NCI-H82 treated with DMSO at 0.1 percent for 48 hours (cell line): Measurements from ENCODE around the gene SLC35D3.
"Not testable (repeated sequence)": the region's sequence is repeated elsewhere in the genome, so short reads cannot be mapped to it uniquely, and the experiment has no call there.

Experiments
- DNase-seq: peaks from one replicate; lab custom pipeline; 2025; ENCODE audit not compliant: unreplicated experiment; lab: John Stamatoyannopoulos, UW

The SLC35D3 gene

DNA sequence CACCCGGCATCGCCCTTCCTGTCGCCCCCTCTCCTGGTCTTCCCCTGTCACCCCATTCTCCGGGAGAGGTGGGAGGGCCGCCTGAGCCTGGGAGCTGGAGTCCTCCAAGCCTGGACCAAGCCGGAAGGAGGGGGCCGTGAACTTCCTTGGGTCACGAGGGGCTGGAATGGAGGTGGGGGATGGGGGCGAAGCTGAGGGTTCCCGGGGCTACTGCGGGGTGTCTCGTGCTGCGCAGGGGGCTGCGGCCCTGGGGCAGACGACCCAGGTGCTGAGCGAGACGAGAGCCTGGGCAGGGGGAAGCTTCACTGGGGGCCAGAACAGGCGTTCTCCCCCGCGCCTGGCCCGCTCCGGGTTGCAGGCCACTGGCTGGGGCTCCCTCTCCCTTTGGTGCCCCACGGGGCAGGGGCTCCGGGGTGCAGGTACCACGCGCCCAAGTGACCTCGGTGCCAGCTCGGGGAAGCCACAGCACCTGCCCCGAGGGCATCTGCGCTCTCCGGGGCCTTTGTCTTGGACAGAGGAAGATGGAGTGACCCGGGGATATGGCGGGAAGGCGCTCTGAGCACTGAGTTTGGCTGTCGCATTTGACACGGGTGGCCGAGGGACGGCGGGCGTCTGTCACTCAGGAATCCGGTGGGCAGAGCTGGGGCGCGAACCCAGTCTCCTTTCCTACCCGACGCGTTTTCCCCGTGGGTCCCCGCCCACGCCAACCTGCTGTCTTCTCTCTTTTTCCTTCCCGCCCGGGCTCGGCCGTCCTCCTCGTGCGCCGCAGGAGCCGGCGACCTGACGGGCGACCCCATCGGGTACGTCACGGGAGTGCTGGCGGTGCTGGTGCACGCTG, 1.2 kb downstream of the SLC35D3 start:
- DNase-seq = no peak

GRCh38 chr6:136923954-136924673, 2.0 kb downstream of the SLC35D3 start:
- no peak for DNase-seq

- no peak for DNase-seq
Observed at GRCh38 chr6:136926383-136926782, 4.3 kb downstream of the SLC35D3 start.

- no peak for DNase-seq
Observed at GRCh38 chr6:136927292-136927691, 5.2 kb downstream of the SLC35D3 start.

GRCh38 chr6:136930528-136930927, 8.4 kb downstream of the SLC35D3 start:
- no peak for DNase-seq

- DNase-seq = no peak
Observed at GRCh38 chr6:136932599-136932998, 10.5 kb downstream of the SLC35D3 start.

DNA sequence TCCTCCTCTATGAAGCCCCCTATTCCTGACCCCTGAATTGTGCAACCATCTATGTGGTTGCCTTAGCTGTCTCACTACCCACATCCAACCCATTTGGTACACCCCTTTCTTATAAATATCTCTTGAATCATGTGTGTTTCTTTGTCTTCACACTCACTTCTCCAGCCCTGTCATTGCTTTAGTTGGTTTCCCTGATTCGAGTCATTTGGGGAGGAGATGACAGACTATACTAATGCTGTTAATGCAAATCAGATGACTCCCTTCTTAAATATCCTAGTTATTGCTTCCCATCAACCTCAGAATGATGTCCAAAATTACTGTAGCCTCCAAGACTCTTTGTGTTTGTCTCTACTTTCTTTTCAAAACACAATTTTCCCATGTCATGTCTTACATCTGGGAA, 23.0 kb downstream of the SLC35D3 start:
- no peak for DNase-seq

DNA sequence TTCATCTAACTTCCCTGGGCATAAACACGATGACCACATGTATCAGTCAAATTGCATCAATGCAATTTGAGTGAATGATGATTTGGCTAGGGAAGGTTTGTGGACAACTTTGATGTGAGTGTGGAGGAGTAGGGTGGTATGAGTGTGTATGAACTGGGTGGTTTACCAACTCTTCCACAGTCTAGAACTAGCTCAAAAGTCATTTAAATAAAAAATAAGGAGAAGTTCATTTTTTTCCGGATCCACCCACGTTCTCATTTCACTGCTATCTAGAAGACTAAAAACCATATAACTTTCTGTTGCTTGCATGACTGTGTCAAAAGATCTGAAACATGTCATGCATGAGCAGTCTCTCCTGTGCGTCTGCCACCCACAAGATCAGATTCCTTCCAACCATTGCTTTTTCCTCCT, 23.6 kb downstream of the SLC35D3 start:
- no peak for DNase-seq

DNA sequence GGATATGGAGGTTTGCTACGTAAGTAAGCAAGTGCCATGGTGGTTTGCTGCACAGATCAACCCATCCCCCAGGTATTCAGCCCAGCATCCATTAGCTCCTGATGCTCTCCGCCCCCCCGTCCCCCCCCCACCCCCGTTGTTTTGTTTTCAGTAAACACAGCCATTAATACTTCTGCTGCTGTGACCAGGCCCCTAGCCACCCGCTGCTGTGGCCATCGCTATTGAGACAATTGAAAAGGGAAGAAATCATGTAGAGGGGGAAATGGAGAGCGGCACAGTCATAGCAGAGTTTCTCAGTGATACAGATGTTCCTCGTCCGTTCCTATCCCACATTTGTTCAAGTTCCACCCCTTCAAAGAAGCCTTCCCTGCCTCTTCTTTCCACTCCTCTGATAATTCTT, 24.9 kb downstream of the SLC35D3 start:
- no peak for DNase-seq

GRCh38 chr6:136949957-136950356, 27.9 kb downstream of the SLC35D3 start:
- DNase-seq = not testable (repeated sequence)

DNA sequence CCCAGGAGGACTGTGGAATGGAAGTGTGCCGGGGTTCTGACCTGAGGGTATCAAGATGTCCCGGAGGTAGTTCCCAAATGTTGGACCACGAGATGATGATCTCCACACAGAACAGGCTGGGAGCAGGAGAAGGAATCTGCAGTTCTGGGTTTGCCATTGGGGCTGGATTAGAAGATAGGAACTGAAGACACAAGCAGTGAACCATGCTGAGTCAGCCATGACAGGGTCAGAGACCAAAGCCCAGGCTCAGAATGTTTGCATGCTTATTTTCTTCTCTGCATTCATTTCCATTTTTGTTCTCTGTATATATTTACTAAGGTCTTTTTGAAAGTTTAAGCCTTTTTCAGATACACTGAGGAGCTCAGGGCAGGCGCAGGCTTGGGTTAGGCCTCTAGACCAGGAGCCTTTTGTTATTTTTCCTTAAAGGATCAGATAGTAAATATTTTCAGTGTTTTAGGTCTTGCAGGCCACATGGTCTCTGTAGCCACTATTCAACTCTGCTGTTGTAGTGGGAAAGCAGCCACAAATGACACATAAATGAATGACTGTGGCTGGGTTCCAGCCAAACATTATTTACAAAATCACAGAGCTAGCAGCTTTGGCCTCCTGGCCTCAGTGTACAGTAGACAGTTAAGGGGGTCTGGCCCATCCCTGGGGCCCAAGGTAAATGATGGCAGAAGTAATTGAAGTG, 28.5 kb downstream of the SLC35D3 start:
- DNase-seq = no peak

DNA sequence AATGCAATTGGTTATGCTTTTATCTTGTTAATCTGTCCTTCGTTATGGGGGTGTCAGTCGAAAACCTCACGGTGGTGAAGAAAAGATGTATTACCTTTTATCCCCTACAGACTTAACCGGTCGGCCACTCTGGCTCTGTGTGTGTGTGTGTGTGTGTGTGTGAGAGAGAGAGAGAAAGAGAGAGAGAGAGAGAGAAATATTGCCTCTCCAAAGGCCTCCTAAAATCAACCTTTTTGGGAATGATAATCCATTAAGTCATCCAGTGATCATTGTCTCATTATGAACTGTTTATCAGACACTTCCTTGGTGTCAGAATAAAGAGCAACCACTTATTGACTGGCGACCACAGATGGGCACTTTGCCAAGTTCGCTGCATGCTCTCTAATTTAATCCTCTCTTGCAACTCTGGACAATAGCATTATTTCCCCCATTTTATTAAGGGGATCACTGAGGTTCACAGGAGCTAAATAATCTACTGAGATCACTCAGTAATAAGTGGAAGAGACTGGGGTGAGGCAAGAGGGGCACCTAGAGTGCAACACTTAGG, 30.7 kb downstream of the SLC35D3 start:
- DNase-seq = peak; percentile 64

- no peak for DNase-seq
Observed at GRCh38 chr6:136955123-136955522, 33.0 kb downstream of the SLC35D3 start.

GRCh38 chr6:136956590-136957544, 34.8 kb downstream of the SLC35D3 start:
- no peak for DNase-seq

GRCh38 chr6:136958168-136958567, 36.1 kb downstream of the SLC35D3 start:
- no peak for DNase-seq

GRCh38 chr6:136959471-136959891, 37.4 kb downstream of the SLC35D3 start:
- no peak for DNase-seq

- DNase-seq = not testable (repeated sequence)
Observed at GRCh38 chr6:136959935-136960334, 37.8 kb downstream of the SLC35D3 start.

DNA sequence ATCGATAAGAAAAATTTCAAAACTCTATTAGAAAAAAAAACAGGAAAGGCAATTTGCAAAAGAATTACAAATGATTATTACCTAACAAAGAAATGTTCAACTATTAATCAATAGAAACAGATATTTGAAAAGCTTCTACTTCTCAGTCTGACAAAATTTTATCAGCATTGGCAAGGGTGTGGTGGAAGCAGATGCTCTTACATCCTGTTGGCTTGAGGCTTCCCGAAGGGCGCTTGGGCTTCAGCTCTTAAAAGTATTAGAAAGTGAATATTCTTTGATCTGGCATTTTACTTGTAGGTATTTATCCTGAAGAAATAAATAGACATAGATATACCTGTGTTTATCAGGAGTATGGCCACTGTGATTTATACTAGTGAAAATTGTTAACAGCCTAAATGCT, 38.7 kb downstream of the SLC35D3 start:
- DNase-seq = no peak

- DNase-seq = no peak
Observed at GRCh38 chr6:136961848-136962247, 39.7 kb downstream of the SLC35D3 start.

GRCh38 chr6:136962661-136963060, 40.6 kb downstream of the SLC35D3 start:
- DNase-seq = peak; percentile 45
